ENCODE data around the gene CHST9. TPM values are rescaled to one million over a fixed set of nuclear protein-coding genes. Genes with fewer than 3 reads are reported as not detected.

CHST9 gene
- total and polyA plus RNA-seq, 2 donors from 2014 or later = 1.5 to 9.8 TPM

DNA sequence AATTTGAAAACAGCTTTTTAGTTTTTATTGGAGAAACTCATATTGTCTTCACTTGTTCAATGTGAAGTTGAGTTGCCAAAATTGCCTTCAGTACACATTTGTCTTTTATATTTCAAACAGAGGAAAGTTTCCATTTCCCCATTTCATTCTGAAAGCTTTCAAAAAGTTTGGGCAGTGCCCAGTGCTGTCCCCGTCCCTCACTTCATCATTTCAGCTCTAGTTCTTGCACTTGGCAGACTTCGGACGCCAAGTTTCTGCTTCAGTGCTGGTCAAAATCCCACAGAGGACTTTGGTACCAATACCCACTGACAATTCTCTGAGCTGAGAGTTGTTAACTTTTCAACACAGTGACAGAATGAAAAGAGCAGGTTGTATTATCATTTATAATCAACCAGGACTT lies 276.2 kb downstream of the CHST9 start:
- H3K9ac ChIP-seq (ENCODE audit: low read length in 3 of 3) = no peak overlapping the region
- TF ChIP-seq, protein P1, sequence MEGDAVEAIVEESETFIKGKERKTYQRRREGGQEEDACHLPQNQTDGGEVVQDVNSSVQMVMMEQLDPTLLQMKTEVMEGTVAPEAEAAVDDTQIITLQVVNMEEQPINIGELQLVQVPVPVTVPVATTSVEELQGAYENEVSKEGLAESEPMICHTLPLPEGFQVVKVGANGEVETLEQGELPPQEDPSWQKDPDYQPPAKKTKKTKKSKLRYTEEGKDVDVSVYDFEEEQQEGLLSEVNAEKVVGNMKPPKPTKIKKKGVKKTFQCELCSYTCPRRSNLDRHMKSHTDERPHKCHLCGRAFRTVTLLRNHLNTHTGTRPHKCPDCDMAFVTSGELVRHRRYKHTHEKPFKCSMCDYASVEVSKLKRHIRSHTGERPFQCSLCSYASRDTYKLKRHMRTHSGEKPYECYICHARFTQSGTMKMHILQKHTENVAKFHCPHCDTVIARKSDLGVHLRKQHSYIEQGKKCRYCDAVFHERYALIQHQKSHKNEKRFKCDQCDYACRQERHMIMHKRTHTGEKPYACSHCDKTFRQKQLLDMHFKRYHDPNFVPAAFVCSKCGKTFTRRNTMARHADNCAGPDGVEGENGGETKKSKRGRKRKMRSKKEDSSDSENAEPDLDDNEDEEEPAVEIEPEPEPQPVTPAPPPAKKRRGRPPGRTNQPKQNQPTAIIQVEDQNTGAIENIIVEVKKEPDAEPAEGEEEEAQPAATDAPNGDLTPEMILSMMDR (IDR thresholded peaks at IDR 0.05; ENCODE audit: borderline replicate concordance, extremely low read depth, insufficient read depth) = no peak
- no peak overlapping the region for H3K27ac ChIP-seq (ENCODE audit: low read depth in 2 of 2, low read length in 2 of 2)
- H3K4me3 ChIP-seq (ENCODE audit: low read length in 3 of 3) = no peak overlapping the region
- DNase-seq (no peak), FAIRE-seq (no peak)
- no peaks in the 10 kb centered on the region for H3K27me3 ChIP-seq (ENCODE audit: control insufficient read depth, insufficient read depth, low read length)
- no peaks in the 10 kb centered on the region for H3K9me3 ChIP-seq (ENCODE audit: control insufficient read depth in 2 of 3, insufficient read depth in 1 of 3, low read length in 3 of 3)
- peaks cover 0 to 7% (median 0%) of the 10 kb centered on the region in 3 donors for H3K4me1 ChIP-seq (ENCODE audit: control insufficient read depth in 2 of 3, insufficient read depth in 2 of 3, low read depth in 1 of 3, low read length in 3 of 3)
- intact Hi-C loops (cut with DNase I) = no loop called here
- no peaks in the 10 kb centered on the region for H3K36me3 ChIP-seq (ENCODE audit: control insufficient read depth in 2 of 3, insufficient read depth in 3 of 3, low read length in 3 of 3)

GRCh38 chr18:26902291-26902690 lies 282.8 kb downstream of the CHST9 start:
- TF ChIP-seq, protein P1 (IDR thresholded peaks at IDR 0.05; ENCODE audit: borderline replicate concordance, extremely low read depth, insufficient read depth) = no peak
- FAIRE-seq = no peak
- Histone ChIP-seq H3K9me3 (ENCODE audit: control insufficient read depth in 2 of 3, insufficient read depth in 1 of 3, low read length in 3 of 3) (no peaks in the 10 kb centered on the region), H3K4me1 (ENCODE audit: control insufficient read depth in 2 of 3, insufficient read depth in 2 of 3, low read depth in 1 of 3, low read length in 3 of 3) (no peaks in the 10 kb centered on the region), H3K4me3 (ENCODE audit: low read length in 3 of 3) (no peak overlapping the region), H3K27ac (ENCODE audit: low read depth in 2 of 2, low read length in 2 of 2) (no peak overlapping the region), H3K27me3 (ENCODE audit: control insufficient read depth, insufficient read depth, low read length) (no peaks in the 10 kb centered on the region), H3K36me3 (ENCODE audit: control insufficient read depth in 2 of 3, insufficient read depth in 3 of 3, low read length in 3 of 3) (no peaks in the 10 kb centered on the region), H3K9ac (ENCODE audit: low read length in 3 of 3) (no peak overlapping the region)
- no peak for DNase-seq
- intact Hi-C loops (cut with DNase I) = no loop called here

DNA sequence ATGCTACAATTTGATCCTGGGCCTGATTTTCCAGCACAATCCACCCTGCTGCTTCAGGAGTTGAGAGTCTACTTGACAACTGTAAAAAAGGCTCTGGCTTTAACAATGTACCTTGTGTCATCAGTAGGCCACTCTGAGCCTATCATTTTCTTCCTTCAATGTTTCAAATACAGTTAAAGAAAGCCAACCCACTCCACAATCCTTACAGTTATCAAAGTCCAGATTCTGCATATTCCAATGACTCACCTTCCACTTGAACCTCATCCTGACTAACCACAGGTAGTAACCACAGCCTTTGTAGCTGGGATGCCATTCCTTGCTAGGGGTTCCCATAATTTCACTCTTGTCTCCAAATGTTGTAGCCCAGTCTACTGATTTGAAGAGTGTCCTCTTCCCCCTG lies 284.1 kb downstream of the CHST9 start:
- intact Hi-C loops (cut with DNase I) = no loop called here
- FAIRE-seq = no peak
- DNase-seq = no peak

More for the DNA sequence above, 284.1 kb downstream of the CHST9 start:
- TF ChIP-seq, protein P1 (IDR thresholded peaks at IDR 0.05; ENCODE audit: borderline replicate concordance, extremely low read depth, insufficient read depth) = no peak
- no peaks in the 10 kb centered on the region for H3K36me3 ChIP-seq (ENCODE audit: control insufficient read depth in 2 of 3, insufficient read depth in 3 of 3, low read length in 3 of 3)
- no peaks in the 10 kb centered on the region for H3K4me1 ChIP-seq (ENCODE audit: control insufficient read depth in 2 of 3, insufficient read depth in 2 of 3, low read depth in 1 of 3, low read length in 3 of 3)
- H3K4me3 ChIP-seq (ENCODE audit: low read length in 3 of 3) = no peak overlapping the region
- H3K9me3 ChIP-seq (ENCODE audit: control insufficient read depth in 2 of 3, insufficient read depth in 1 of 3, low read length in 3 of 3) = no peaks in the 10 kb centered on the region
- no peaks in the 10 kb centered on the region for H3K27me3 ChIP-seq (ENCODE audit: control insufficient read depth, insufficient read depth, low read length)
- no peak overlapping the region for H3K27ac ChIP-seq (ENCODE audit: low read depth in 2 of 2, low read length in 2 of 2)
- no peak overlapping the region for H3K9ac ChIP-seq (ENCODE audit: low read length in 3 of 3)

All from kidney (tissue), 14 donors.